NCI-H2196 (cell line): Measurements from ENCODE around the gene KDM4C.

Experiments
- DNase-seq: peaks from one replicate; lab custom pipeline; 2025; ENCODE audit not compliant: unreplicated experiment; lab: John Stamatoyannopoulos, UW

The KDM4C gene

GRCh38 chr9:7123743-7124142 lies 366.0 kb downstream of the KDM4C start:
- DNase-seq: no peak

- DNase-seq: no peak
Measured at GRCh38 chr9:7125231-7125630, 367.5 kb downstream of the KDM4C start.

- no peak for DNase-seq
Measured at GRCh38 chr9:7129391-7129790, 371.6 kb downstream of the KDM4C start.

- DNase-seq: no peak
Measured at GRCh38 chr9:7130266-7130820, 372.6 kb downstream of the KDM4C start.

GRCh38 chr9:7132605-7133004 lies 374.8 kb downstream of the KDM4C start:
- DNase-seq: no peak

GRCh38 chr9:7135735-7136134 lies 378.0 kb downstream of the KDM4C start:
- no peak for DNase-seq

GRCh38 chr9:7137040-7137439 lies 379.3 kb downstream of the KDM4C start:
- no peak for DNase-seq

- no peak for DNase-seq
Measured at GRCh38 chr9:7137571-7137970, 379.8 kb downstream of the KDM4C start.

- DNase-seq: no peak
Measured at GRCh38 chr9:7139886-7140285, 382.1 kb downstream of the KDM4C start.

- DNase-seq: no peak
Measured at GRCh38 chr9:7140401-7140800, 382.6 kb downstream of the KDM4C start.

- DNase-seq: no peak
Measured at GRCh38 chr9:7143645-7144200, 385.9 kb downstream of the KDM4C start.

- DNase-seq: no peak
Measured at GRCh38 chr9:7144265-7145046, 386.7 kb downstream of the KDM4C start.

- DNase-seq: no peak
Measured at GRCh38 chr9:7145361-7146069, 387.7 kb downstream of the KDM4C start.

- no peak for DNase-seq
Measured at GRCh38 chr9:7146582-7146981, 388.8 kb downstream of the KDM4C start.

GRCh38 chr9:7147121-7148090 lies 389.6 kb downstream of the KDM4C start:
- DNase-seq: no peak

GRCh38 chr9:7148243-7148765 lies 390.5 kb downstream of the KDM4C start:
- no peak for DNase-seq

- DNase-seq: no peak
Measured at GRCh38 chr9:7149258-7149657, 391.5 kb downstream of the KDM4C start.

GRCh38 chr9:7150153-7150890 lies 392.5 kb downstream of the KDM4C start:
- no peak for DNase-seq

GRCh38 chr9:7153134-7153533 lies 395.4 kb downstream of the KDM4C start:
- no peak for DNase-seq

- DNase-seq: no peak
Measured at GRCh38 chr9:7153566-7153965, 395.8 kb downstream of the KDM4C start.
